Activated CD8-positive, alpha-beta T cell treated with anti-CD3 and anti-CD28 coated beads for 36 hours (primary cell): ENCODE data around the gene TWF2. TPM values are rescaled to one million over a fixed set of nuclear protein-coding genes. Genes with fewer than 3 reads are reported as not detected.
"Not testable (repeated sequence)": the region's sequence is repeated elsewhere in the genome, so short reads cannot be mapped to it uniquely, and the experiment has no call there.

Experiments used
- ATAC-seq: fragments of 200-7000 bp; cut with Tn5 transposase; one replicate; pipeline ENCODE4 v1.10.0; 2021; ENCODE audit warnings: mild to moderate bottlenecking, moderate library complexity
- CTCF ChIA-PET: fragments of 350-600 bp; sonication (Branson Sonifier 250); formaldehyde crosslinking; loops from one replicate; lab custom pipeline; 2021; ENCODE audit warnings: antibody characterized with exemption; lab: Charles Lee
- POLR2A ChIA-PET: fragments of 350-600 bp; sonication (Branson Sonifier 250); formaldehyde crosslinking; loops from one replicate; lab custom pipeline; 2021; ENCODE audit warnings: antibody characterized with exemption; lab: Charles Lee
- DNase-seq: peaks from one replicate; pipeline ENCODE4 v3.0.0-alpha.2; 2020
- H3K27ac Mint-ChIP-seq: one replicate; pipeline ENCODE4 v1.8.0; 2021; ENCODE audit warnings: mild to moderate bottlenecking, mixed read lengths
- H3K27me3 Mint-ChIP-seq: one replicate; pipeline ENCODE4 v1.8.0; 2021; ENCODE audit warnings: mixed read lengths
- H3K36me3 Mint-ChIP-seq: one replicate; pipeline ENCODE4 v1.8.0; 2021; ENCODE audit warnings: low read depth, mixed read lengths
- H3K4me1 Mint-ChIP-seq: one replicate; pipeline ENCODE4 v1.8.0; 2021; ENCODE audit warnings: low read depth, mixed read lengths
- H3K4me3 Mint-ChIP-seq: one replicate; pipeline ENCODE4 v1.8.0; 2021; ENCODE audit warnings: mild to moderate bottlenecking, moderate library complexity, mixed read lengths
- H3K9me3 Mint-ChIP-seq: one replicate; pipeline ENCODE4 v1.8.0; 2021; ENCODE audit warnings: mixed read lengths
- intact Hi-C: fragments of 100-400 bp; cut with micrococcal nuclease; formaldehyde crosslinking; loops from one replicate; pipeline ENCODE4 v1.10.0; 2022
- total RNA-seq, 2 experiments: library from RNA; stranded (reverse); gene quantifications; one replicate each; pipeline ENCODE4 v1.2.3, GENCODE V29; 2021
- TF ChIP-seq, protein P1 (sequence below): fragments of 200-600 bp; IDR thresholded peaks from one replicate; pipeline ENCODE4 v1.8.0; 2022; ENCODE audit warnings: antibody characterized with exemption, mild to moderate bottlenecking

Gene TWF2
- total RNA-seq, 2 experiments from 2014 or later: 137 TPM

DNA sequence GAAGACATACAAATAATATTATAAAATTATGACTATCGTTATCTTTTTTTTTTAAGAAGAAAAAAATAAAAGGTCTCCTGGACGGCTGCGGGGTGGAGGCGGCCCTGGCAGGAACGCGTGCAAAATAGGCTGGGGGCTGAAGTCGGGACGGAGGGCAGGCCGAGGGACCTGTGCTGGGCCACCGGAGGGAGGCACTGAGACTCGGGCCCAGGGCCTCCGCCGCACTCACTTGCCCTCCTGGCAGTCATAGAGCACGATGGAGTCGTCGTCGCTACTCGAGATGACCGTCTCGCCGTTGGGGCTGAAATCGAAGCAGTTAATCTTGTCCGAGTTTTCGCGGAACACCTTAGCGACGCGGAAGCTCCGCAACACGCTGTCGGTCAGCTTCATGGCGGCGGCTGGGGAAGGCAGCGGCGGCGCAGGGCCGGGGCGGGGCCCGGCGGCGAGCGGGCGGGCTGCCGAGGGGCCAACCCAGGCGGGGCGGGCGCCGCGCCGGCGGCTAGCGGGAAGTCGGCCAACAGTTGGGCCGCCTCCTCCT, 39.1 kb upstream of the TWF2 start:
- POLR2A ChIA-PET: interaction anchor here (0.9 to 31.0 kb wide), 12 partner anchors 8 to 285 kb away, joined by 3 to 949 read pairs (median 9); partner anchors contain the start of genes GLYCTK, PPM1M, TLR9 and TWF2

DNA sequence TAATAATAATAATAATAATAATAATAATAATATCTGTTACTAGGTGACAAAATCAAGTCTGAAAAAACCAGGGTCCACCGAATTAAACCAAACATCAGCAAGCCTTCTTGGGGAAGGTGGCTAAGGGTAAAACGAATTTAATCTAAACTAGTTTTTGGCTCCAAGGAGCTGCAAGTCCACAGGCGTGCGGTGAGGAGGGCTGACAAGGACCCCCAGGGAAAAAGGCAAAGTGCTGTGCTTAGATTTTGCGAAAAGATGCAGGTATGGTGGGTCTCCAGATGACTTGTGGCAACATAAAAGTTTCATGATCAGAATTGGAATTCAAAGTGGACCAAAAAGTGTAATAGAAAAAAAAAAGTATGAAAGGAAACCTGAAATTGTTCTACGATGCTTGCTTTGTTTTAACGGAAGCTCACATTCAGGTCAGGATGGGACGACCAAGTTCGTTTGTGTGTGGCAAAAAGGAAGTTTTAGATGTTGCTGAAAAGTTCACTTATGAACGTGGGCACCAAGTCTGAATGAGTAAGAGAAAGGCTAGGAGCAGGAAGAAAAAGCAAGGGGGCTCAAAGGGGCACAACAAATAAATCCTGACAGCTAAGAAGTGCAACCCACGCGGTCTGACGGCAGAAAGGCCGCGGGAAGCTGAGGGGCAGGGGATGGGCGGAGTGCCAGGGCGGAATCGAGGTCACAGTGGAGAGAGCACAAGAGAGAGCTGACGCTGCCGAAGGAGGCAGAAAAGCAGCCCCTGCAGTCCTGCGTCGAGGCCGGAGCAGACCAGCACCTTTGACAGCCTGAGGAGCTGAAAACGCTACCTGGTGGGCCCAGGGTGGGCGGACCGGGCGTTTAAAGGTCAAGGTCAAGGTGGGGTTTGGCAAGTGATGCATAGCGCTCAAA, 38.4 kb upstream of the TWF2 start:
- H3K9me3 Mint-ChIP-seq: no peaks in the 10 kb centered on the region
- POLR2A ChIA-PET: interaction anchor here (0.6 to 31.0 kb wide), 13 partner anchors 8 to 285 kb away, joined by 3 to 949 read pairs (median 5); partner anchors contain the start of genes GLYCTK, PPM1M, TLR9 and TWF2
- DNase-seq: peak; percentile 93
- peak overlapping the region; percentile 99 for H3K4me3 Mint-ChIP-seq
- intact Hi-C loops: no loop called here
- peak; percentile 37 for ATAC-seq
- H3K36me3 Mint-ChIP-seq: peaks cover 73% of the 10 kb centered on the region
- peak overlapping the region; percentile 96 for H3K27ac Mint-ChIP-seq
- TF ChIP-seq, protein P1, sequence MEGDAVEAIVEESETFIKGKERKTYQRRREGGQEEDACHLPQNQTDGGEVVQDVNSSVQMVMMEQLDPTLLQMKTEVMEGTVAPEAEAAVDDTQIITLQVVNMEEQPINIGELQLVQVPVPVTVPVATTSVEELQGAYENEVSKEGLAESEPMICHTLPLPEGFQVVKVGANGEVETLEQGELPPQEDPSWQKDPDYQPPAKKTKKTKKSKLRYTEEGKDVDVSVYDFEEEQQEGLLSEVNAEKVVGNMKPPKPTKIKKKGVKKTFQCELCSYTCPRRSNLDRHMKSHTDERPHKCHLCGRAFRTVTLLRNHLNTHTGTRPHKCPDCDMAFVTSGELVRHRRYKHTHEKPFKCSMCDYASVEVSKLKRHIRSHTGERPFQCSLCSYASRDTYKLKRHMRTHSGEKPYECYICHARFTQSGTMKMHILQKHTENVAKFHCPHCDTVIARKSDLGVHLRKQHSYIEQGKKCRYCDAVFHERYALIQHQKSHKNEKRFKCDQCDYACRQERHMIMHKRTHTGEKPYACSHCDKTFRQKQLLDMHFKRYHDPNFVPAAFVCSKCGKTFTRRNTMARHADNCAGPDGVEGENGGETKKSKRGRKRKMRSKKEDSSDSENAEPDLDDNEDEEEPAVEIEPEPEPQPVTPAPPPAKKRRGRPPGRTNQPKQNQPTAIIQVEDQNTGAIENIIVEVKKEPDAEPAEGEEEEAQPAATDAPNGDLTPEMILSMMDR: no peak
- CTCF ChIA-PET: interaction anchor here (1.0 to 10.1 kb wide), 14 partner anchors 10 to 62 kb away, joined by 4 to 93 read pairs (median 6); partner anchors contain the start of genes GLYCTK, TLR9 and TWF2
- H3K4me1 Mint-ChIP-seq: peaks cover 50% of the 10 kb centered on the region
- H3K27me3 Mint-ChIP-seq: no peaks in the 10 kb centered on the region

More for the DNA sequence above, 39.1 kb upstream of the TWF2 start:
- H3K27ac Mint-ChIP-seq: peak overlapping the region; percentile 96
- DNase-seq: peak; percentile 71
- H3K4me1 Mint-ChIP-seq: peaks cover 50% of the 10 kb centered on the region
- CTCF ChIA-PET: interaction anchor here (1.0 to 10.1 kb wide), 13 partner anchors 19 to 295 kb away, joined by 4 to 93 read pairs (median 7); partner anchors contain the start of gene TWF2
- peak overlapping the region; percentile 99 for H3K4me3 Mint-ChIP-seq
- H3K9me3 Mint-ChIP-seq: no peaks in the 10 kb centered on the region
- ATAC-seq: peak; percentile 45
- intact Hi-C loops: loop anchor here (2.0 kb wide), 1 partner anchor 39 kb away; the partner anchor contains the start of gene TWF2
- TF ChIP-seq, protein P1: no peak
- H3K36me3 Mint-ChIP-seq: peaks cover 68% of the 10 kb centered on the region
- H3K27me3 Mint-ChIP-seq: no peaks in the 10 kb centered on the region

DNA sequence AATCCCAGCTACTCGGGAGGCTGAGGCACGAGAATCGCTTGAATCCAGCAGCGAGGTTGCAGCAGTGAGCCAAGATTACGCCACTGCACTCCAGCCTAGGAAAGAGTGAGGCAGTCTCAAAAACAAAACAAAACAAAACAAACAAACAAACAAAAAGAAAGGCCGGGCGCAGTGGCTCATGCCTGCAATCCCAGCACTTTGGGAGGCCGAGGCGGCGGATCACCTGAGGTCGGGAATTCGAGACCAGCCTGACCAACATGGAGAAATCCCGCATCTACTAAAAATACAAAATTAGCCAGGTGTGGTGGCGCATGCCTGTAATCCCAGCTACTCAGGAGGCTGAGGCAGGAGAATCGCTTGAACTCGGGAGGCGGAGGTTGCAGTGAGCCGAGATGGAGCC, 35.8 kb upstream of the TWF2 start:
- POLR2A ChIA-PET: interaction anchor here (1.3 to 31.0 kb wide), 3 partner anchors 16 to 40 kb away, joined by 5 to 949 read pairs (median 65); partner anchors contain the start of genes PPM1M, TLR9 and TWF2
- ATAC-seq, H3K27me3 Mint-ChIP-seq, DNase-seq, intact Hi-C loops, H3K9me3 Mint-ChIP-seq: not testable (repeated sequence)
- Mint-ChIP-seq H3K4me3 (peak overlapping the region; percentile 99), H3K27ac (peak overlapping the region; percentile 96), H3K4me1 (peaks cover 51% of the 10 kb centered on the region), H3K36me3 (peaks cover 84% of the 10 kb centered on the region)
- CTCF ChIA-PET: interaction anchor here (1.4 to 2.0 kb wide), 2 partner anchors 26 to 43 kb away, joined by 5 to 6 read pairs; no protein-coding TSS in a partner anchor

DNA sequence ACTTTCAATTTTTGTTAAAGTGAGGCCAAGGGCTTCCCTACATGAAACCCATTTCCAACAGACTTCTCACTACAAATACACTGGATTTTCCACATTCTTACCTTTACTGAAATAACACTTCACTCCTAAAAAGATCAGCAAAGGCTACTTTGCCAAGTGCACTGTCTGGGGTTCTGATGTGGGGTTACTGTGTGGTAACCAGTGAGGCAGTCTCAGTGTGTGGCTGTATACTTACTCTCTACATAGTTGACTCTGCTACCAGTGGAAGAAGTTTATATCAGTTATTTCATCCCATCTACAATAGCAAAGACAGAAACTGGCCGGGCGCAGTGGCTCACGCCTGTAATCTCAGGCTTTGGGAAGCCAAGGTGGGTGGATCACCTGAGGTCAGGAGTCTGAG, 33.9 kb upstream of the TWF2 start:
- no peaks in the 10 kb centered on the region for H3K9me3 Mint-ChIP-seq
- H3K27ac Mint-ChIP-seq: peak overlapping the region; percentile 96
- peaks cover 65% of the 10 kb centered on the region for H3K4me1 Mint-ChIP-seq
- peak overlapping the region; percentile 99 for H3K4me3 Mint-ChIP-seq
- no peak for DNase-seq
- H3K27me3 Mint-ChIP-seq: no peaks in the 10 kb centered on the region
- CTCF ChIA-PET: interaction anchor here (1.4 to 2.7 kb wide), 4 partner anchors 12 to 42 kb away, joined by 5 to 17 read pairs (median 6); no protein-coding TSS in a partner anchor
- H3K36me3 Mint-ChIP-seq: peaks cover 92% of the 10 kb centered on the region
- intact Hi-C loops: no loop called here
- POLR2A ChIA-PET: interaction anchor here (2.4 to 31.0 kb wide), 5 partner anchors 7 to 38 kb away, joined by 9 to 949 read pairs (median 26); partner anchors contain the start of genes PPM1M, TLR9, TWF2 and WDR82
- ATAC-seq: no peak
- TF ChIP-seq, protein P1: no peak

DNA sequence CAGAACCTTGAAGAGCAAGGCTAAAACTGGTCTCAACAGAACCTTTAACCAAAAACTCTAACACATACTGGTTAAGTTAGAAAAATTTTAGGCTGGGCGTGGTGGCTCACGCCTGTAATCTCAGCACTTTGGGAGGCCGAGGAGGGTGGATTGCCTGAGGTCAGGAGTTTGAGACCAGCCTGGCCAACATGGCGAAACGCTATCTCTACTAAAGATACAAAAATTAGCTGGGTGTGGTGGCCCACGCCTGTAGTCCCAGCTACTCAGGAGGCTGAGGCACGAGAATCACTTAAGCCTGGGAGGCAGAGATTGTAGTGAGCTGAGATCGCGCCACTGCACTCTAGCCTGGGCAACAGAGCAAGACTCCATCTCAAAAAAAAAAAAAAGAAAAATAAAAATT, 33.2 kb upstream of the TWF2 start:
- DNase-seq, H3K9me3 Mint-ChIP-seq, ATAC-seq, H3K27me3 Mint-ChIP-seq, intact Hi-C loops: not testable (repeated sequence)
- Mint-ChIP-seq H3K27ac (peak overlapping the region; percentile 96), H3K4me3 (peak overlapping the region; percentile 99), H3K4me1 (peaks cover 71% of the 10 kb centered on the region), H3K36me3 (peaks cover 93% of the 10 kb centered on the region)
- ChIA-PET CTCF (interaction anchor here (0.8 to 2.7 kb wide), 11 partner anchors 10 to 67 kb away, joined by 3 to 17 read pairs (median 7); partner anchors contain the start of gene TWF2), POLR2A (interaction anchor here (0.9 to 31.0 kb wide), 6 partner anchors 8 to 38 kb away, joined by 5 to 949 read pairs (median 22); partner anchors contain the start of genes PPM1M, TLR9, TWF2 and WDR82)
